ENCODE results near the gene F7. TPM values are rescaled to one million over a fixed set of nuclear protein-coding genes. Genes with fewer than 3 reads are reported as not detected.

The F7 gene
- total RNA-seq, 1 donor from 2014 or later, result 0.85 TPM

DNA sequence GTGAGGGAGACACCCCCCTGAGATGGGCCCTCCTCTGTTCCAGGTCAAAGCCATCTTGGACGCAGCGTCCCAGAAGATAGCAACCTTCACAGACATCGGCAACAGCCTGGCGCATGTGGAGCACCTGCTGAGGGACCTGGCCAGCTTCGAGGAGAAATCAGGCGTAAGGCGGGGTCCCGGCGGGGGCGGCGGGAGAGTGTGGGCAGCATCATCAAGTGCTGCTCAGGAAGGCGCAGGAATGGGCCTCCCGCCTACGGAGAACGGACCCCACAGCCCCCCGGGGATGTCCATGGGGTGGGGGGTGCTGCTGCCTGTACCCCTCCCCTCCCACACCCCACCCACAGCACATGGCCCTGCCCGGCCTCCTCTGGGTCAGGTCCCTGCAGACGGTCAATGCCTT is 31.2 kb upstream of the F7 start:
- Histone ChIP-seq H3K9me3 (no peaks in the 10 kb centered on the region), H3K4me3 (no peak overlapping the region), H3K27ac (no peak overlapping the region), H3K36me3 (peaks cover 0 to 12% of the 10 kb centered on the region in 2 donors), H3K4me1 (no peaks in the 10 kb centered on the region), H3K27me3 (no peaks in the 10 kb centered on the region)
- TF ChIP-seq CTCF (IDR thresholded peaks at IDR 0.05), result no peak
- intact Hi-C loops (cut with DNase I), result no loop called here
- DNase-seq (ENCODE audit: low spot score in 2 of 2), result no peak

DNA sequence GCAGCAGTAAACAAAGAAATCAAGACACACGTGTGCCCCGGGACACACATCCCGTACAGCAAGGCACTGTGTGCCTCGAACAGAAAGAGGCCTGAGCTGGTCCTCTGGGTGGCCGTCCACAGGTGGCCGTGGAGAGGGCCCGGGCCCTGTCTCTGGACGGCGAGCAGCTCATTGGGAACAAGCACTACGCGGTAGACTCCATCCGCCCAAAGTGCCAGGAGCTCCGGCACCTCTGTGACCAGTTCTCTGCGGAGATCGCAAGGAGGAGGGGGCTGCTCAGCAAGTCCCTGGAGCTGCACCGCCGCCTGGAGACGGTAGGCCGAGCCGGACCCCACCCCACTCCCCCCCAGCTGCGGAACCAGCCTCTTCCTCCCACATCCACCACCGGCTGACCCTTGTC is 30.7 kb upstream of the F7 start:
- no peak for TF ChIP-seq CTCF (IDR thresholded peaks at IDR 0.05)
- Histone ChIP-seq H3K9me3 (no peaks in the 10 kb centered on the region), H3K4me3 (no peak overlapping the region), H3K27ac (no peak overlapping the region), H3K36me3 (peaks cover 0 to 12% of the 10 kb centered on the region in 2 donors), H3K4me1 (no peaks in the 10 kb centered on the region), H3K27me3 (no peaks in the 10 kb centered on the region)
- no peak for DNase-seq (ENCODE audit: low spot score in 2 of 2)
- intact Hi-C loops (cut with DNase I), result no loop called here

DNA sequence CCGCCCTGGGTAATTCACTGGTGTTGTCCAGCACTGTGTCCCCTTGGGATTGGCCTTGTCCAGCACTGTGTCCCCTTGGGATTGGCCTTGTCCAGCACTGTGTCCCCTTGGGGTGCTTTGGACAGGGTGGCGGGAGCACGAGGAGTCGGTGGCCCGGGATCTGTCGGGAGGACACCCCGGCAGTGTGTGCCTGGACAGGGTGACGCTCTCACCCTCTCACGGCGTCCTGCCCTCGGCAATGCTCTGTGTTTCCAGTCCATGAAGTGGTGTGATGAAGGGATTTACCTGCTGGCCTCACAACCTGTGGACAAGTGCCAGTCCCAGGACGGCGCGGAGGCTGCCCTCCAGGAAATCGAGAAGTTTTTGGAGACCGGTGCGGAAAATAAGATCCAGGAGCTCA is 29.9 kb upstream of the F7 start:
- Histone ChIP-seq H3K27me3 (no peaks in the 10 kb centered on the region), H3K27ac (no peak overlapping the region), H3K36me3 (peaks cover 0 to 12% of the 10 kb centered on the region in 2 donors), H3K4me3 (no peak overlapping the region), H3K4me1 (no peaks in the 10 kb centered on the region), H3K9me3 (no peaks in the 10 kb centered on the region)
- DNase-seq (ENCODE audit: low spot score in 2 of 2), result no peak
- intact Hi-C loops (cut with DNase I), result no loop called here
- TF ChIP-seq CTCF (IDR thresholded peaks at IDR 0.05), result no peak

- no peak overlapping the region for H3K27ac ChIP-seq
- H3K4me3 ChIP-seq, result no peak overlapping the region
- no peak for TF ChIP-seq CTCF (IDR thresholded peaks at IDR 0.05)
- no peaks in the 10 kb centered on the region for H3K4me1 ChIP-seq
- H3K27me3 ChIP-seq, result no peaks in the 10 kb centered on the region
- no peak for DNase-seq (ENCODE audit: low spot score in 2 of 2)
- intact Hi-C loops (cut with DNase I), result no loop called here
- peaks cover 0 to 12% of the 10 kb centered on the region in 2 donors for H3K36me3 ChIP-seq
- H3K9me3 ChIP-seq, result no peaks in the 10 kb centered on the region
These were observed 28.8 kb upstream of the F7 start for GRCh38 chr13:113076681-113077401.

- no peak for TF ChIP-seq CTCF (IDR thresholded peaks at IDR 0.05)
- Histone ChIP-seq H3K4me1 (no peaks in the 10 kb centered on the region), H3K4me3 (no peak overlapping the region), H3K27ac (no peak overlapping the region), H3K27me3 (no peaks in the 10 kb centered on the region), H3K9me3 (no peaks in the 10 kb centered on the region), H3K36me3 (peaks cover 0 to 12% of the 10 kb centered on the region in 2 donors)
- DNase-seq (ENCODE audit: low spot score in 2 of 2), result no peak
- intact Hi-C loops (cut with DNase I), result no loop called here
These were observed 28.0 kb upstream of the F7 start for GRCh38 chr13:113077566-113077952.
